ENCODE data around the gene SUGCT.

DNA sequence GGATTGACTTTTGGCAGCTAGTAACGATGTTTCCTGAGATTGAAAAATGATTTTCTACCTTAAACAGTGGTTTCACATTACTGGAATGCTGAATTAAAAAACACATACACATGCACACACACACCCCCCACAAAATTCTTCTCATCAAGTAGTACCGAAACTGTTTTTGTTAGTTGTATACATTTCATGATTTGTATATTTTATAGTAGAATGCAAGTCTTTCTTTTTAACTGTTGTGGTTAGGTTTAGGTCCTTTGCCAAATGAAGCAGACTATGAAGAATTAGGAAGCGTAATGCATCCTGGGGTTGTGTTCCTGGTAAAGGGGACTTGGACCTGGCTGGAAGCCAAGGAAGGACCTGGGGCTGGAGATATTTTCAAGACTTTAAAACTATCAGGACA is 505.8 kb downstream of the SUGCT start:
- TF ChIP-seq, protein P1, sequence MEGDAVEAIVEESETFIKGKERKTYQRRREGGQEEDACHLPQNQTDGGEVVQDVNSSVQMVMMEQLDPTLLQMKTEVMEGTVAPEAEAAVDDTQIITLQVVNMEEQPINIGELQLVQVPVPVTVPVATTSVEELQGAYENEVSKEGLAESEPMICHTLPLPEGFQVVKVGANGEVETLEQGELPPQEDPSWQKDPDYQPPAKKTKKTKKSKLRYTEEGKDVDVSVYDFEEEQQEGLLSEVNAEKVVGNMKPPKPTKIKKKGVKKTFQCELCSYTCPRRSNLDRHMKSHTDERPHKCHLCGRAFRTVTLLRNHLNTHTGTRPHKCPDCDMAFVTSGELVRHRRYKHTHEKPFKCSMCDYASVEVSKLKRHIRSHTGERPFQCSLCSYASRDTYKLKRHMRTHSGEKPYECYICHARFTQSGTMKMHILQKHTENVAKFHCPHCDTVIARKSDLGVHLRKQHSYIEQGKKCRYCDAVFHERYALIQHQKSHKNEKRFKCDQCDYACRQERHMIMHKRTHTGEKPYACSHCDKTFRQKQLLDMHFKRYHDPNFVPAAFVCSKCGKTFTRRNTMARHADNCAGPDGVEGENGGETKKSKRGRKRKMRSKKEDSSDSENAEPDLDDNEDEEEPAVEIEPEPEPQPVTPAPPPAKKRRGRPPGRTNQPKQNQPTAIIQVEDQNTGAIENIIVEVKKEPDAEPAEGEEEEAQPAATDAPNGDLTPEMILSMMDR (conservative IDR thresholded peaks at IDR 0.05; ENCODE audit: low read depth, low read length) = no peak
- TF ChIP-seq EZH2 (IDR thresholded peaks at IDR 0.05; ENCODE audit: borderline replicate concordance, low read depth, low read length, poor library complexity, severe bottlenecking) = no peak

Measured in A673 (cell line).